Subcutaneous adipose tissue (tissue), 4 donors: ENCODE results near the gene TLR5. TPM values are rescaled to one million over a fixed set of nuclear protein-coding genes. Genes with fewer than 3 reads are reported as not detected.

Experiments used
- CTCF ChIP-seq: fragments of 450-650 bp; IDR thresholded peaks from one replicate; pipeline ENCODE4 v1.5.1; 2016; ENCODE audit warnings: low read depth, mild to moderate bottlenecking, control low read depth, antibody characterized with exemption, moderate library complexity
- total RNA-seq, 4 donors: library from RNA; depleted of rRNA; stranded (reverse); fragments of >200 nt; gene quantifications; one replicate each; pipeline ENCODE4 v1.1.0, GENCODE V29; 2016

The TLR5 gene
- total RNA-seq, 4 donors from 2014 or later, result 6.0 to 15.2 (median 11.0) TPM

- TF ChIP-seq CTCF, result no peak
Observed at GRCh38 chr1:223079498-223079897, 63.5 kb downstream of the TLR5 start.

- no peak for TF ChIP-seq CTCF
Observed at GRCh38 chr1:223077247-223077833, 65.7 kb downstream of the TLR5 start.

- TF ChIP-seq CTCF, result no peak
Observed at GRCh38 chr1:223076362-223076761, 66.7 kb downstream of the TLR5 start.

GRCh38 chr1:223075834-223076233 lies 67.2 kb downstream of the TLR5 start:
- TF ChIP-seq CTCF, result no peak

GRCh38 chr1:223074445-223075300 lies 68.4 kb downstream of the TLR5 start:
- no peak for TF ChIP-seq CTCF

GRCh38 chr1:223068900-223069665 lies 74.0 kb downstream of the TLR5 start:
- TF ChIP-seq CTCF, result no peak

DNA sequence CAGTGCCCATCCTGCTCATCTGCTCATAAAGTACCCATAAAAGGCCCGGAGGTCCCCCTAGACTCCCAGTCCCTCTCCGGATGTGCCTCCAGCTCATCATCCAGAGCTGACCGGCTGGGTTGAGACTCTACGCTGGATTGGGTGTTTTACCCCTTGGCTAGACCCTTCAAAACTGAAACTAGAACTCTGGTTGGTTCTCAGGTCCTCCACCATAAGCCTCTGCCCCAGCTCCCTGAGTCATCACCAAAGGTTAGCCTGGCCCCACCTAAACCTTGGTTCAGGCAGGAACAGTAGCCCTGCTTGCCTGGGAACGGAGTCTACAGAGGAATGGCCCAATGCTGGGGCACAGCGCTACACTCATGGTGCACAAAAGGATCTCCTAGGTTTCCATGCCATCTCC lies 75.1 kb downstream of the TLR5 start:
- no peak for TF ChIP-seq CTCF
